ENCODE data around the gene TRAF6. TPM values are rescaled to one million over a fixed set of nuclear protein-coding genes. Genes with fewer than 3 reads are reported as not detected.

TRAF6 gene
- total RNA-seq, 1 donor from 2014 or later = 15.9 TPM

DNA sequence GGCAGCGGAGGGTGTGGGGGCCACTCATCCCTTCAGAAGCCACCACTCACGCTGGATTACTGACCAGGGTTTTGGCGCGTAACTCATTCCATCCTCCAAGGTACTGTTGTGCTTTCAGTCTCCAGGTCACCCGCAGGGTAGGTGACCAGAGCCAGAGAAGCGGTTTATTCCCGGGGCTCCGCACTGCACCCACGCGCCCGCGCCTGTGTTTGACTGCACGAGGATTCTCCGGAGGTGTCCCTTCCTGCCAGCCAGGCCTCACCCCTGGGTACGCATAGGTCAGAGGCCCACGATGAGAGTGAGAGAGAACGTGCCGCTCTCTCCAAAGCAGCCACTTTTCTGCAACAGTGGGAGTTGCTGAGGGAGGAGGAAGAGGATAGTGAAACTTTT lies 55.5 kb downstream of the TRAF6 start:
- H3K36me3 ChIP-seq (ENCODE audit: control insufficient read depth, insufficient read depth, low read length) = peaks cover 9% of the 10 kb centered on the region
- no peak overlapping the region for H3K4me3 ChIP-seq (ENCODE audit: low read depth, low read length)
- TF ChIP-seq CTCF (IDR thresholded peaks at IDR 0.05; ENCODE audit: insufficient read depth, low read length, poor library complexity, severe bottlenecking) = no peak
- DNase-seq (ENCODE audit: low read depth) = no peak
- H3K27me3 ChIP-seq (ENCODE audit: control insufficient read depth, insufficient read depth, low read length) = no peaks in the 10 kb centered on the region

DNA sequence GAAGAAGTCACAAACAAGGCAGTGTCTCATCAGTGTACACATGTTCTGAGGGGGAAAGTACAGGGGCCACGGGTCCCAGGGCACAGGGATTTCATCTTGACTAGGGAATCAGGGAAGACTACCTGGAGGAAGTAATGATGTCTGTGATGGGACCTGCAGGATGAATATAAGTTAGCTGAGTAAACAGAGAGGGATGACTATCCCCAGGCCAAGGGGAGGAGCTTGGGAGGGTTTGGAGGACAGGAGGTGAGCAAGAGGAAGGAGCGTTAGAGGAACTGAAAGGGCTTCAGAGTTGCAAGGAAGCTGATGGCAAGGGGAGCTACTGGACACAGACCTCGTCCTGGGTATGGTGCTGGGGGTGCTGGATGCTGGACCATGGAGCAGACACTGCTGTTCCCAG lies 56.4 kb downstream of the TRAF6 start:
- H3K36me3 ChIP-seq (ENCODE audit: control insufficient read depth, insufficient read depth, low read length) = peaks cover 9% of the 10 kb centered on the region
- no peak for DNase-seq (ENCODE audit: low read depth)
- no peaks in the 10 kb centered on the region for H3K27me3 ChIP-seq (ENCODE audit: control insufficient read depth, insufficient read depth, low read length)
- no peak for TF ChIP-seq CTCF (IDR thresholded peaks at IDR 0.05; ENCODE audit: insufficient read depth, low read length, poor library complexity, severe bottlenecking)
- no peak overlapping the region for H3K4me3 ChIP-seq (ENCODE audit: low read depth, low read length)

GRCh38 chr11:36452961-36453360 lies 57.1 kb downstream of the TRAF6 start:
- no peak for TF ChIP-seq CTCF (IDR thresholded peaks at IDR 0.05; ENCODE audit: insufficient read depth, low read length, poor library complexity, severe bottlenecking)
- Histone ChIP-seq H3K36me3 (ENCODE audit: control insufficient read depth, insufficient read depth, low read length) (peaks cover 7% of the 10 kb centered on the region), H3K27me3 (ENCODE audit: control insufficient read depth, insufficient read depth, low read length) (no peaks in the 10 kb centered on the region), H3K4me3 (ENCODE audit: low read depth, low read length) (no peak overlapping the region)
- DNase-seq (ENCODE audit: low read depth) = no peak

GRCh38 chr11:36452236-36452940 lies 57.7 kb downstream of the TRAF6 start:
- no peak for DNase-seq (ENCODE audit: low read depth)
- H3K36me3 ChIP-seq (ENCODE audit: control insufficient read depth, insufficient read depth, low read length) = peaks cover 7% of the 10 kb centered on the region
- TF ChIP-seq CTCF (IDR thresholded peaks at IDR 0.05; ENCODE audit: insufficient read depth, low read length, poor library complexity, severe bottlenecking) = no peak

GRCh38 chr11:36451681-36452080 lies 58.4 kb downstream of the TRAF6 start:
- H3K36me3 ChIP-seq (ENCODE audit: control insufficient read depth, insufficient read depth, low read length) = peaks cover 7% of the 10 kb centered on the region

More at GRCh38 chr11:36452236-36452940, 57.7 kb downstream of the TRAF6 start:
- Histone ChIP-seq H3K27me3 (ENCODE audit: control insufficient read depth, insufficient read depth, low read length) (no peaks in the 10 kb centered on the region), H3K4me3 (ENCODE audit: low read depth, low read length) (no peak overlapping the region)

More at GRCh38 chr11:36451681-36452080, 58.4 kb downstream of the TRAF6 start:
- no peak for DNase-seq (ENCODE audit: low read depth)
- no peak for TF ChIP-seq CTCF (IDR thresholded peaks at IDR 0.05; ENCODE audit: insufficient read depth, low read length, poor library complexity, severe bottlenecking)
- Histone ChIP-seq H3K4me3 (ENCODE audit: low read depth, low read length) (no peak overlapping the region), H3K27me3 (ENCODE audit: control insufficient read depth, insufficient read depth, low read length) (no peaks in the 10 kb centered on the region)

All from kidney epithelial cell (primary cell).